ENCODE results near the gene FBH1. TPM values are rescaled to one million over a fixed set of nuclear protein-coding genes. Genes with fewer than 3 reads are reported as not detected.

Gene FBH1
- total and polyA plus RNA-seq, 10 of the 15 experiments (the other 5 are each of a cell fraction or from before 2014, with no cell fraction given): 6.1 to 67.6 (median 47.2) TPM

DNA sequence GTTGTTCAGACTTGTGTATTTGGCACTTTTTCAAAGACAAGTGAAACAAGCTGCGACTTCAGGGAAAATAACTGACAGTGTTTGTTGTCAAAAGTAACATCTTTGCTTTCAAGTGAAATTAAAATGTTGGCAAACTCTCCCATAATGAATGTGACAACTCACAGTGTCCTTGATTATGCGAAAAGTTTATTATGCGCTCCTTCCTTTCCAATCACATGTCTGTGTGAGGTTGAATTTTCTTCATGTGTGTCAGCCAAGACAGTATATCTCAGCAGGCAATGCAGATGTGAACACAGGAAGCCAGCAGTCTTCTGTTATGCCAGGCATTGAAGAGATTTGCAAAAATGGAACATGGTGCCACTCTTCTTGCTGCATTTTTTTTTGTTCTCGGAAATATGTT is 28.7 kb downstream of the FBH1 start:
- no peak overlapping the region for H3K9ac ChIP-seq (ENCODE audit: control insufficient read depth, insufficient read depth, low read length)
- BruUV-seq (replicated peaks): no TSS peak
- intact Hi-C loops (cut with micrococcal nuclease; ENCODE audit: unreplicated experiment) (no loop called here), in situ Hi-C loops (cut with MboI) (no loop called here)
- no peak for FAIRE-seq
- H3K9me3 ChIP-seq (replicated peaks; ENCODE audit: control insufficient read depth, insufficient read depth, low read length): no peaks in the 10 kb centered on the region
- RAD21 ChIA-PET (ENCODE audit: unreplicated experiment): interaction anchor here (1.1 kb wide), 1 partner anchor 30 kb away, joined by 3 read pairs; no protein-coding TSS in a partner anchor
- POLR2A ChIA-PET: no interaction called here
- no peaks in the 10 kb centered on the region for H3K27me3 ChIP-seq (replicated peaks in 1 of 2; ENCODE audit: control insufficient read depth in 2 of 2, insufficient read depth in 2 of 2, low read length in 1 of 2)
- H3K4me2 ChIP-seq (ENCODE audit: control insufficient read depth, insufficient read depth): no peak overlapping the region
- CTCF ChIA-PET: no interaction called here
- no peaks in the 10 kb centered on the region for H3K79me2 ChIP-seq (ENCODE audit: control insufficient read depth, insufficient read depth, low read length)
- H3K36me3 ChIP-seq (ENCODE audit: control insufficient read depth in 2 of 2, insufficient read depth in 2 of 2, low read length in 1 of 2): peaks cover 25 to 47% of the 10 kb centered on the region in 2 experiments
- ATAC-seq: no peak
- H3K4me3 ChIP-seq: no peak overlapping the region
- 99% methylated on average over 4 of the region's 4 CpGs for WGBS (ENCODE audit: insufficient coverage, insufficient replicate concordance, low lambda C conversion rate, missing lambda C conversion rate)
- H4K20me1 ChIP-seq (ENCODE audit: control insufficient read depth, insufficient read depth): no peaks in the 10 kb centered on the region
- H2AFZ ChIP-seq (ENCODE audit: control insufficient read depth, low read depth, low read length): no peak overlapping the region
- SMC1A ChIA-PET (ENCODE audit: uncharacterized antibody, unreplicated experiment): no interaction called here
- no peak overlapping the region for H3K27ac ChIP-seq (ENCODE audit: control insufficient read depth, insufficient read depth)
- DNase-seq (ENCODE audit: low read depth, low spot score): no peak
- H3K4me1 ChIP-seq (ENCODE audit: control insufficient read depth, insufficient read depth, low read length): no peaks in the 10 kb centered on the region
- no peak for TF ChIP-seq JUND (IDR thresholded peaks at IDR 0.05; ENCODE audit: low read depth, low read length)
- no peak for TF ChIP-seq E4F1 (IDR thresholded peaks at IDR 0.05; ENCODE audit: borderline replicate concordance, partially characterized antibody)
- TF ChIP-seq PRDM15 (CRISPR knock-in tag; IDR thresholded peaks at IDR 0.05): no peak
- no peak for TF ChIP-seq EP300 (IDR thresholded peaks at IDR 0.05; ENCODE audit: borderline replicate concordance in 1 of 2, control insufficient read depth in 1 of 2, low read depth in 2 of 2, low read length in 2 of 2)
- no peak for TF ChIP-seq RCOR1 (conservative IDR thresholded peaks at IDR 0.05; ENCODE audit: low read depth, low read length)
- TF ChIP-seq ESRRA (IDR thresholded peaks at IDR 0.05; ENCODE audit: low read length): no peak
- no peak for TF ChIP-seq CHD2 (IDR thresholded peaks at IDR 0.05; ENCODE audit: borderline replicate concordance, low read depth, low read length)
- no peak for TF ChIP-seq MEF2B (IDR thresholded peaks at IDR 0.05; ENCODE audit: partially characterized antibody, poor library complexity, severe bottlenecking)
- TF ChIP-seq, protein P1, sequence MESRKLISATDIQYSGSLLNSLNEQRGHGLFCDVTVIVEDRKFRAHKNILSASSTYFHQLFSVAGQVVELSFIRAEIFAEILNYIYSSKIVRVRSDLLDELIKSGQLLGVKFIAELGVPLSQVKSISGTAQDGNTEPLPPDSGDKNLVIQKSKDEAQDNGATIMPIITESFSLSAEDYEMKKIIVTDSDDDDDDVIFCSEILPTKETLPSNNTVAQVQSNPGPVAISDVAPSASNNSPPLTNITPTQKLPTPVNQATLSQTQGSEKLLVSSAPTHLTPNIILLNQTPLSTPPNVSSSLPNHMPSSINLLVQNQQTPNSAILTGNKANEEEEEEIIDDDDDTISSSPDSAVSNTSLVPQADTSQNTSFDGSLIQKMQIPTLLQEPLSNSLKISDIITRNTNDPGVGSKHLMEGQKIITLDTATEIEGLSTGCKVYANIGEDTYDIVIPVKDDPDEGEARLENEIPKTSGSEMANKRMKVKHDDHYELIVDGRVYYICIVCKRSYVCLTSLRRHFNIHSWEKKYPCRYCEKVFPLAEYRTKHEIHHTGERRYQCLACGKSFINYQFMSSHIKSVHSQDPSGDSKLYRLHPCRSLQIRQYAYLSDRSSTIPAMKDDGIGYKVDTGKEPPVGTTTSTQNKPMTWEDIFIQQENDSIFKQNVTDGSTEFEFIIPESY (IDR thresholded peaks at IDR 0.05): no peak
- no peak for TF ChIP-seq POU2F2 (IDR thresholded peaks at IDR 0.05; ENCODE audit: borderline replicate concordance, low read depth, low read length)
- no peak for TF ChIP-seq SIN3A (IDR thresholded peaks at IDR 0.05; ENCODE audit: low read depth, low read length)
- TF ChIP-seq, protein P2, sequence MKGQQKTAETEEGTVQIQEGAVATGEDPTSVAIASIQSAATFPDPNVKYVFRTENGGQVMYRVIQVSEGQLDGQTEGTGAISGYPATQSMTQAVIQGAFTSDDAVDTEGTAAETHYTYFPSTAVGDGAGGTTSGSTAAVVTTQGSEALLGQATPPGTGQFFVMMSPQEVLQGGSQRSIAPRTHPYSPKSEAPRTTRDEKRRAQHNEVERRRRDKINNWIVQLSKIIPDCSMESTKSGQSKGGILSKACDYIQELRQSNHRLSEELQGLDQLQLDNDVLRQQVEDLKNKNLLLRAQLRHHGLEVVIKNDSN (IDR thresholded peaks at IDR 0.05; ENCODE audit: borderline replicate concordance, extremely low read length, insufficient read depth, low read depth, low read length): no peak
- TF ChIP-seq ELK1 (IDR thresholded peaks at IDR 0.05; ENCODE audit: low read depth, low read length): no peak
- no peak for TF ChIP-seq PML (IDR thresholded peaks at IDR 0.05; ENCODE audit: low read length)

All from GM12878 (cell line).